NCI-H226 (cell line): Measurements from ENCODE around the gene QDPR.
"Not testable (repeated sequence)": the region's sequence is repeated elsewhere in the genome, so short reads cannot be mapped to it uniquely, and the experiment has no call there.

Source experiments
- DNase-seq: peaks from one replicate; pipeline ENCODE4 v3.0.0-alpha.2; 2015

The QDPR gene

GRCh38 chr4:17511950-17512795 lies at the start of gene QDPR:
Gene QDPR, minus strand, starts transcription at chr4:17512090. Its CDS starts 36 bp downstream, at chr4:17512054.
- peak; percentile 40 for DNase-seq

GRCh38 chr4:17561195-17561909 lies 49.5 kb upstream of the QDPR start:
- no peak for DNase-seq

GRCh38 chr4:17560065-17560673 lies 48.3 kb upstream of the QDPR start:
- DNase-seq, result no peak

- DNase-seq, result no peak
These were observed 47.8 kb upstream of the QDPR start for GRCh38 chr4:17559709-17560048.

GRCh38 chr4:17558941-17559708 lies 47.2 kb upstream of the QDPR start:
- DNase-seq, result no peak

- DNase-seq, result no peak
These were observed 46.0 kb upstream of the QDPR start for GRCh38 chr4:17557880-17558279.

- DNase-seq, result no peak
These were observed 44.6 kb upstream of the QDPR start for GRCh38 chr4:17556498-17556897.

GRCh38 chr4:17554568-17554967 lies 42.7 kb upstream of the QDPR start:
- DNase-seq, result no peak

GRCh38 chr4:17552427-17552826 lies 40.5 kb upstream of the QDPR start:
- DNase-seq, result no peak

GRCh38 chr4:17550549-17550948 lies 38.7 kb upstream of the QDPR start:
- DNase-seq, result no peak

- no peak for DNase-seq
These were observed 34.8 kb upstream of the QDPR start for GRCh38 chr4:17546678-17547077.

GRCh38 chr4:17546222-17546621 lies 34.3 kb upstream of the QDPR start:
- no peak for DNase-seq

GRCh38 chr4:17545374-17546140 lies 33.7 kb upstream of the QDPR start:
- DNase-seq, result no peak

GRCh38 chr4:17544831-17545234 lies 32.9 kb upstream of the QDPR start:
- no peak for DNase-seq

GRCh38 chr4:17544205-17544604 lies 32.3 kb upstream of the QDPR start:
- DNase-seq, result no peak

GRCh38 chr4:17537060-17537459 lies 25.2 kb upstream of the QDPR start:
- not testable (repeated sequence) for DNase-seq

- no peak for DNase-seq
These were observed 24.0 kb upstream of the QDPR start for GRCh38 chr4:17535906-17536305.

GRCh38 chr4:17535242-17535641 lies 23.4 kb upstream of the QDPR start:
- DNase-seq, result no peak

GRCh38 chr4:17534705-17535104 lies 22.8 kb upstream of the QDPR start:
- DNase-seq, result no peak

GRCh38 chr4:17531538-17532285 lies 19.8 kb upstream of the QDPR start:
- DNase-seq, result no peak

GRCh38 chr4:17528551-17529165 lies 16.8 kb upstream of the QDPR start:
- DNase-seq, result no peak
